GM21825 (cell line): ENCODE measurements around the gene FAM133A.

Experiments
- ATAC-seq: cut with Tn5 transposase; IDR thresholded peaks from one replicate; pipeline ENCODE4 v1.9.1; 2021; ENCODE audit warnings: mild to moderate bottlenecking, moderate library complexity; ENCODE audit not compliant: unreplicated experiment

FAM133A gene

GRCh38 chrX:93673869-93674271, at the start of gene FAM133A:
Gene FAM133A, plus strand, starts transcription at chrX:93674206. Its CDS starts 35,214 bp downstream, at chrX:93709420.
- ATAC-seq = no peak

GRCh38 chrX:93637591-93637990, 36.4 kb upstream of the FAM133A start:
- no peak for ATAC-seq

- ATAC-seq = no peak
Measured at GRCh38 chrX:93649381-93649780, 24.6 kb upstream of the FAM133A start.

- ATAC-seq = no peak
Measured at GRCh38 chrX:93660575-93660974, 13.4 kb upstream of the FAM133A start.

GRCh38 chrX:93673056-93673868, 744 bp upstream of the FAM133A start, which contains the start of gene NAP1L3:
Gene NAP1L3, minus strand, starts transcription at chrX:93673578. Its CDS starts 274 bp downstream, at chrX:93673304.
- ATAC-seq = peak; percentile 50

- ATAC-seq = no peak
Measured at GRCh38 chrX:93695981-93696380, 22.0 kb downstream of the FAM133A start.

- ATAC-seq = no peak
Measured at GRCh38 chrX:93703701-93704100, 29.7 kb downstream of the FAM133A start.

- ATAC-seq = no peak
Measured at GRCh38 chrX:93711076-93711475, 37.1 kb downstream of the FAM133A start.

- no peak for ATAC-seq
Measured at GRCh38 chrX:93741811-93742210, 67.8 kb downstream of the FAM133A start.

- ATAC-seq = no peak
Measured at GRCh38 chrX:93760163-93760562, 86.2 kb downstream of the FAM133A start.
